HepG2 (cell line): ENCODE measurements around the gene CPSF4. TPM values are rescaled to one million over a fixed set of nuclear protein-coding genes. Genes with fewer than 3 reads are reported as not detected.

Experiments used
- ATAC-seq: fragments of 200-7000 bp; cut with Tn5 transposase; 3 replicates; pipeline ENCODE4 v1.9.1; 2020; ENCODE audit warnings: mild to moderate bottlenecking, moderate library complexity
- BruUV-seq: library from RNA; stranded (reverse); fragments of 400-500 nt; replicated peaks from 2 replicates; lab custom pipeline; 2021; lab: Mats Ljungman, UMichigan
- CTCF ChIA-PET: fragments of 300-600 bp; formaldehyde crosslinking; extraction: SDS; loops from one replicate; lab custom pipeline; 2021; ENCODE audit warnings: low total read pairs, inconsistent platforms, low intra/inter-chr PET ratio; lab: Yijun Ruan, JAX
- POLR2A ChIA-PET: fragments of 350-600 bp; sonication (Branson Sonifier 250); formaldehyde crosslinking; loops from one replicate; lab custom pipeline; 2020; ENCODE audit warnings: antibody characterized with exemption, inconsistent platforms; lab: Yijun Ruan, JAX
- DNase-seq: peaks from one replicate; pipeline ENCODE4 v3.0.0-alpha.2; 2015; ENCODE audit warnings: low spot score
- FAIRE-seq: peaks from 3 replicates; lab custom pipeline; 2011; peaks lifted over from hg19 to GRCh38; lab: Jason Lieb, UNC
- H2AFZ ChIP-seq: one replicate; pipeline ENCODE4 v1.6.1; 2011; ENCODE audit warnings: low read length, inconsistent platforms
- H3K27ac ChIP-seq: fragments of 300-600 bp; 3 replicates; pipeline ENCODE4 v1.8.0; 2011; ENCODE audit warnings: mixed run types, mild to moderate bottlenecking, mixed read lengths, low read length, inconsistent platforms; ENCODE audit not compliant: insufficient read depth; ENCODE audit errors: extremely low read length
- H3K27me3 ChIP-seq, 2 experiments: fragments of 200-600 bp in 1 of 2; 2 replicates in 1 of 2; 3 replicates in 1 of 2; pipeline versions ENCODE4 v1.6.0 to v1.8.0; 2011; ENCODE audit warnings: low read length in 2 of 2, mild to moderate bottlenecking in 2 of 2, moderate library complexity in 2 of 2, inconsistent platforms in 1 of 2; ENCODE audit not compliant: insufficient read depth in 2 of 2, control insufficient read depth in 1 of 2
- H3K36me3 ChIP-seq, 2 experiments: fragments of 200-600 bp in 1 of 2; replicated peaks in 1 of 2; 2 replicates in 1 of 2; 3 replicates in 1 of 2; pipeline versions ENCODE4 v1.5.1 to v1.8.0; 2011; ENCODE audit warnings: low read length in 2 of 2, inconsistent platforms in 1 of 2; ENCODE audit not compliant: insufficient read depth in 2 of 2, control insufficient read depth in 1 of 2
- H3K4me1 ChIP-seq: 2 replicates; pipeline ENCODE4 v1.5.1; 2012; ENCODE audit warnings: low read length, inconsistent platforms; ENCODE audit not compliant: insufficient read depth
- H3K4me2 ChIP-seq: 2 replicates; pipeline ENCODE4 v1.6.0; 2011; ENCODE audit warnings: low read depth, low read length, inconsistent platforms
- H3K4me3 ChIP-seq, 3 experiments: fragments of 200-600 bp in 1 of 3; sonication (generic), shearing (Covaris generic) in 1 of 3; replicated peaks in 1 of 3; 2 replicates each; pipeline ENCODE4 v1.5.1; 2011 to 2016; ENCODE audit warnings: low read length in 3 of 3, inconsistent platforms in 2 of 3, low read depth in 2 of 3, mild to moderate bottlenecking in 2 of 3, control low read depth in 1 of 3, mixed read lengths in 1 of 3; ENCODE audit not compliant: insufficient read depth in 1 of 3
- H3K79me2 ChIP-seq: one replicate; pipeline ENCODE4 v1.6.1; 2011; ENCODE audit warnings: low read length, inconsistent platforms; ENCODE audit not compliant: insufficient read depth
- H3K9ac ChIP-seq: 2 replicates; pipeline ENCODE4 v1.6.0; 2011; ENCODE audit warnings: mild to moderate bottlenecking, low read depth, low read length, inconsistent platforms; ENCODE audit not compliant: insufficient read depth
- H3K9me3 ChIP-seq: 2 replicates; pipeline ENCODE4 v1.5.1; 2012; ENCODE audit warnings: mild to moderate bottlenecking, low read length
- H4K20me1 ChIP-seq: 2 replicates; pipeline ENCODE4 v1.6.0; 2011; ENCODE audit warnings: inconsistent platforms, mild to moderate bottlenecking, low read length, moderate library complexity; ENCODE audit not compliant: insufficient read depth
- FOSL1 ChIP-seq: sonication (generic); formaldehyde crosslinking; IDR thresholded peaks from 2 replicates; pipeline ENCODE4 v1.9.0; 2021; ENCODE audit warnings: missing genetic modification reagents, borderline replicate concordance
- HMGXB4 ChIP-seq, 2 experiments: sonication (generic) in 1 of 2; formaldehyde crosslinking in 1 of 2; IDR thresholded peaks; 2 replicates each; pipeline versions ENCODE4 v1.4.0 to v1.6.1; 2018 to 2020; ENCODE audit warnings: missing genetic modification reagents in 2 of 2, borderline replicate concordance in 1 of 2, low read depth in 1 of 2, mild to moderate bottlenecking in 1 of 2, missing biosample characterization in 1 of 2
- SNAPC5 ChIP-seq: sonication (generic); formaldehyde crosslinking; IDR thresholded peaks from 2 replicates; pipeline ENCODE4 v1.8.1; 2023; ENCODE audit warnings: mild to moderate bottlenecking, missing genetic modification reagents, borderline replicate concordance
- WGBS: methylation state at CpG from one replicate; pipeline ENCODE4 v1.1.6; 2017; ENCODE audit warnings: low lambda C conversion rate; 5-methylcytosine and 5-hydroxymethylcytosine counted together
- in situ Hi-C: cut with HindIII; loops from 2 replicates; pipeline ENCODE4 v1.10.0; 2017; ENCODE audit warnings: low pct_unique_long_range_greater_than_20kb; ENCODE audit not compliant: extremely low pct_ligation_motif_present
- intact Hi-C: fragments of 100-400 bp; cut with micrococcal nuclease; formaldehyde crosslinking; loops from one replicate; pipeline ENCODE4 v1.10.0; 2022; ENCODE audit not compliant: unreplicated experiment
- polyA plus RNA-seq, 8 experiments: library from polyadenylated mRNA; depleted of rRNA in 3 of 8; stranded (reverse) in 7 of 8; unstranded in 1 of 8; fragments of >200 nt; fragmentation: Illumina TruSeq in 4 of 8; extraction: Trizol in 4 of 8; gene quantifications; 2 replicates each; pipeline versions ENCODE4 v1.2.1 to v1.2.3, GENCODE V29; 2011 to 2016; ENCODE audit warnings: low read depth in 4 of 8, missing spikeins in 1 of 8, mixed read lengths in 1 of 8; ENCODE audit not compliant: insufficient read depth in 1 of 8
- total RNA-seq, 5 experiments: library from RNA; depleted of rRNA; stranded (reverse); fragments of >200 nt; fragmentation: Illumina TruSeq; extraction: Trizol; gene quantifications; 2 replicates each; pipeline ENCODE4 v1.2.3, GENCODE V29; 2016; ENCODE audit warnings: low read depth in 1 of 5

Gene CPSF4
- total and polyA plus RNA-seq, 2 of the 13 experiments (the other 11 are each of a cell fraction or from before 2014, with no cell fraction given), result 34.1 to 49.6 TPM

- Histone ChIP-seq H2AFZ (no peak overlapping the region), H3K27me3 (no peaks in the 10 kb centered on the region; a peak in 1 of 5 replicates), H3K4me2 (peak overlapping the region; percentile 90), H3K9ac (peak overlapping the region; percentile 85), H3K27ac (no peak overlapping the region), H4K20me1 (peaks cover 17% of the 10 kb centered on the region), H3K4me1 (peaks cover 17% of the 10 kb centered on the region), H3K79me2 (peaks cover 40% of the 10 kb centered on the region), H3K4me3 (peak overlapping the region; percentile 75 to 99 (median 98)), H3K36me3 (peaks cover 10 to 24% of the 10 kb centered on the region in 2 experiments), H3K9me3 (no peaks in the 10 kb centered on the region)
- ATAC-seq (no peak), FAIRE-seq (no peak), DNase-seq (no peak)
- POLR2A ChIA-PET, result interaction anchor here (1.0 kb wide), 1 partner anchor 32 kb away, joined by 3 read pairs; no protein-coding TSS in a partner anchor
- in situ Hi-C loops (no loop called here), intact Hi-C loops (no loop called here)
- CTCF ChIA-PET, result no interaction called here
- WGBS, result 65% methylated on average over 6 of the region's 6 CpGs
- TF ChIP-seq FOSL1 (no peak), SNAPC5 (CRISPR knock-in tag) (no peak), HMGXB4 (CRISPR knock-in tag; IDR thresholded peaks at IDR 0.05; ENCODE audit: borderline replicate concordance in 1 of 2, low read depth in 1 of 2) (0 out of 4 replicates have a peak, but pooled peaks of 1 of the 2 experiments have one; percentile 28)
- BruUV-seq, result no TSS peak
Measured at GRCh38 chr7:99497766-99498545, 59.2 kb downstream of the CPSF4 start.
